Measurements from ENCODE around the gene NPIPB6.

The NPIPB6 gene

DNA sequence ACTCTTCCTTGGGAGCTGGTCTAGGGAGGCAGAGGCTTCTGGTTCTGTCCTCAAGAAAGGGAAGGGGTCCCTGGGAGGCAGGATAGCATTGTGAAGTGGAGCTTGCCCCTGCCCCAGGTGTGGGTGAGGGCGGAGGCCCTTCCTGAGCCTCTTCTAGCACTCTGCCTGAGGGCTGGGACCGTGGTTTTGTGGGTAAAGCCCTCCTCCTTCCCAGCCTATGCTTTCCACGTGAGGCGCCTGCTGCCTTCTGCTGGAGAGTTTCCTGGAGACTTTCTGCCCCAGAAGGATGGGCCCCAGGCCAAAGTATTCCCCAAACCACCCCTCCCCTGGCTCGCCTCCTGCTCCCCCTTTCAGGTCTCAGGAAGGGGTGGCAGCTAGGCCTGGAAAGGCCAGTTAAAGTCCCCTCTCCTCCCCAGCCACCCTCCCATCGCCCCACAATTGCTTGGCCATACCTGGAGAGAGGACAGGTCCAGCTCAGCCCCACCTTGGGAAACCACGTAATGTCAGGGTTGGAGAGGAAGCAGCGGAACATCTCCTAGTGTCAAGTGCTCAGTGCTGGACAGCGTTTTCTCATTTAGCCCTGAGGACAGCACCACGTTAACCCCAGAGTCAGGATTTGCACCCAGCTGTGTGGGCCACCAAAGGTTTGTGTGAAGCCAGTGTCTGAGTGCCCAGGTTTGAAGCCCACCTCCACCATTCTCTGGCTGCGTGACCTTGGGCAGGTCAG lies 65.4 kb downstream of the NPIPB6 start:
- DNase-seq = no peak

DNA sequence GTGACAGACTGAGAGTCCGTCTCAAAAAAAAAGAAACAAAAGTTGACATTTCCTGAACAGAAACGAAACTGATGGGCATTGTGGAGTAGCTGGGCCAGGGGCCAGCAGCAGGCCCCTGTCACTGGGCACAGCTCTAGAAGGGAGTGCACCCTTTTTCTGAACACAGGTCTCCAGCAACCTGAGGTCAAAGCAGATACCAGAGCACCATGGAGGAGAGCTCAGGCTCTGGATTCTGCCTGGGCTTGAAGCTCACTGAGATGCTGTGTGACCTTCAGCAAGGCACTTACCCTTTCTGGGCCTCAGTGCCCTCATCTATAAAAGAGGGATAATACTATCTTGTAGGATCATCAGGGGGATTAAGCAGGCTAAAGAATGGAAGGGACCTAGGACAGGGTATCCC lies 66.0 kb downstream of the NPIPB6 start:
- no peak for DNase-seq

DNA sequence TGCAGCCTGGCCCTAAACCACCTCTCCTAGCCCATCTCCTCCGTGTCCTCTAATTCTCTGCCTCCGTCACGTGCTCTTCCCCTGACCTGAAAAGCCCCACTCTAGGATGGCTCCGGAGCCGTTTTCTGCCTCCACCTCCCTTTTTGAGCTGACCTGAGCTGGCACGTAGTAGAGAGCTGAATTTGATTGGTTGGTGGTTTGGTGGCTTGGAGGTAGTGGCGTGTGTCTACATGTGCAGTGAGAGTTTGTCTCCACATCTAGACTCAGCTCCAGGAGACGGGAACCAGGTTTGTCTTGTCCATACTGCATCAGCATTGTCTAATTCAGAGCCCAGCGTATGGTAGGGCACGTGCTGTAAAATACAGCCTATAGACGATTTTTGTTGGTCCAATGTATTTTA lies 68.0 kb downstream of the NPIPB6 start:
- DNase-seq = no peak

DNA sequence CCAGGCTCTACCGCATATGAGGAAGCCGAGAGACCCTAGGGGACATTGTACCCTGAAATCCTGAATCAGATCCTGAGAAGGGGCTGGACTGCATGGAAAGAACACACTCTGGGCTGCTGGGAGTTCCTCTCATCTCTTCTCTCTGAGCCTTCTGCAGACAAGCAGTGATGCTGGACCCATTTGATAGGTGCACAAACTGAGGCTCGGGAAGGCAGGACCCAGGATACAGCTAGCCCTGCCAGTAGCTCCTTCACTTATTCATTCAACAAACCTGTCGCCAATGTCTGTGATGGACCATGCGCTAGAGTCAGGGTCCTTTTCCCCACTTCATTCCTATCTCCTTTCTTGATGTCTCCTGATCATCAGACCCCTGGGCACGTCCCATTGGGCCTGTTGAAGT lies 69.1 kb downstream of the NPIPB6 start:
- no peak for DNase-seq

DNA sequence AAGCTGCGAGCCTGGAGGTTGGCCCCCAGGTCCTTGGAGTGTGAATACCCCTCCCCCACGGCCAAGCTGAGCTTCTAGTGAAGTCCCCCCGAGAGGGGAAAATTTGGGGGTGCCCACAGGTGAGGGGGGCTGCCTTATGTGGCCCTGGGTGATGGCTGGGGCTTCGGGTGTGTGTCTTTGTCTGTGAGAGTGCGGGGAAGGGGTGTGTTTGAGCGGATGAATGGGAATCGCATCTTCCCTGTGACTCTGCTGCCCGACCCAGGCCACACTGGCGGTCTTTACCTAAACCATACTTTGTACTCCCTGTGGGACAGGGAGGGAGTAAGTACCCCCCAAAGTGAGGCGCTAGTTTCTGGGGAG lies 69.7 kb downstream of the NPIPB6 start:
- no peak for DNase-seq

DNA sequence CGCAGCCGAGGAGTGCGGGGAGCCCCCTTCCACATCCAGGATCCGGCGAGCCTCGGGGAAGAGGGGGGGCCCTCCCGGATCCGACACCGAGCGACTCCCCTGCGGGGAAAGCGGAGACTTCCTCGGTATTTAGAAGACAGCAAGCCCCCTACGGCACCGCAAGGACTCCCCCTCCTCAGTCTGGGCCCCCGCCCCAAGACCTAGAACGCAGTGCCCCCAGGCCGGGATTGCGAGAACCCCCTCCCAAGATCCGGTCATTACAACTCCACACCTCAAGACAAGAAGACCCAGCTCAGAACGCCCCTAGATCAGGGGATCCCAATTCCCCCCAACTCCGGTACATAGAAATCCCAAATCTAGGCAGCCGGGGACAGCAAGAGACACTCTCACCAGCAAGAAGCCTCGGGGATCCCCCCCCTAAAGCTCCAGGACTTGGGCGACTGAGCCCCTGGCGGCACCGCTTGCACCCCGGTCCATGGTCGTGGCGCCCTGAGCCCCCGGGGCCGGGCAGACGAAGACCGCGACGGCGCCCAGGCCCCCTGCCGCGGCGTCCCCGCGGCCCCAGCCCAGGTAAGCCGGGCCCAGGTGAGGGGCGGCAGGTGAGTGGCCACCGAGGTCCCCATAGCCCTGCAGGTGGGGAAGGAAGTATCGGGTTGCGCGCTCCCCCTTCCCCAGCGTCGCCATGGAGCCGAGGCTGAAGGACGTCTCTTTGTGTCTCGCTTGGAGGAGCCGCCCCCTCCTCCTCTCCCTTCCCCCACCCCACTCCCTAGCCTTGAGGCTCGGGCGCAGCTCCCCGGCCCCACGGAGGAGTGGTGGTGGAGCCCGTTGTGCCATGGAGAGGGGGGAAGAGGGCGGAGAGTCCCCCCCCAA lies 70.3 kb downstream of the NPIPB6 start:
- no peak for DNase-seq
